Activated CD4-positive, alpha-beta T cell treated with anti-CD3 and anti-CD28 coated beads, Interleukin-10, Interleukin-2, amounts not matched to agents 100 ng/mL and 50 ng/mL, durations not matched to agents 16 hours and 8 hours (primary cell): ENCODE results near the gene SPATS2L.
A peak's percentile ranks its signal among the peaks of the same experiment; 100 is the strongest.

Source experiments
- DNase-seq: peaks from one replicate; pipeline ENCODE4 v3.0.0-alpha.2; 2020

The SPATS2L gene, protein sequence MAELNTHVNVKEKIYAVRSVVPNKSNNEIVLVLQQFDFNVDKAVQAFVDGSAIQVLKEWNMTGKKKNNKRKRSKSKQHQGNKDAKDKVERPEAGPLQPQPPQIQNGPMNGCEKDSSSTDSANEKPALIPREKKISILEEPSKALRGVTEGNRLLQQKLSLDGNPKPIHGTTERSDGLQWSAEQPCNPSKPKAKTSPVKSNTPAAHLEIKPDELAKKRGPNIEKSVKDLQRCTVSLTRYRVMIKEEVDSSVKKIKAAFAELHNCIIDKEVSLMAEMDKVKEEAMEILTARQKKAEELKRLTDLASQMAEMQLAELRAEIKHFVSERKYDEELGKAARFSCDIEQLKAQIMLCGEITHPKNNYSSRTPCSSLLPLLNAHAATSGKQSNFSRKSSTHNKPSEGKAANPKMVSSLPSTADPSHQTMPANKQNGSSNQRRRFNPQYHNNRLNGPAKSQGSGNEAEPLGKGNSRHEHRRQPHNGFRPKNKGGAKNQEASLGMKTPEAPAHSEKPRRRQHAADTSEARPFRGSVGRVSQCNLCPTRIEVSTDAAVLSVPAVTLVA

GRCh38 chr2:200306196-200306930 lies at the start of gene SPATS2L:
Gene SPATS2L (plus strand): TSS chr2:200306693. CDS start chr2:200389245, 82,552 bp downstream.
- peak; percentile 72 for DNase-seq

GRCh38 chr2:200257570-200257969 lies 48.9 kb upstream of the SPATS2L start:
- no peak for DNase-seq

DNA sequence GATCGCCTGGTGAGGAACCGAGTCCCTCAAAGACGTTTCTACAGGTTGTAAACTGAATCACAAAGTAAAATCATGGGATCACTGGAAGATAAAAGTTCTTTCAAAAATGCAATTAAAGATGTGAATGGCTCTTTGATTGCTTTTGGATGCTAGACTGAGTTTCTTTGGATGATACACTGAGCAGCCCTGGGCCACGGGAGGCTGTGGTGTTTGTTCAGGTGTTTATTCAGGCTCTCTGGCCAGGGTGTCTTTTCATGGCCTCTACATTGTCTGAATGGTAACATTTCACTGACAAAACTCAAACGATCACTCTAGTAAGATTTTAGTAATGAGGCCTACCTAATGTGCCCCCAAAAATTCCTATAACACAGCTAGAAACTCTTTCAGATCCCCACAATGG lies 48.4 kb upstream of the SPATS2L start:
- no peak for DNase-seq

GRCh38 chr2:200258881-200259576 lies 47.5 kb upstream of the SPATS2L start:
- no peak for DNase-seq

DNA sequence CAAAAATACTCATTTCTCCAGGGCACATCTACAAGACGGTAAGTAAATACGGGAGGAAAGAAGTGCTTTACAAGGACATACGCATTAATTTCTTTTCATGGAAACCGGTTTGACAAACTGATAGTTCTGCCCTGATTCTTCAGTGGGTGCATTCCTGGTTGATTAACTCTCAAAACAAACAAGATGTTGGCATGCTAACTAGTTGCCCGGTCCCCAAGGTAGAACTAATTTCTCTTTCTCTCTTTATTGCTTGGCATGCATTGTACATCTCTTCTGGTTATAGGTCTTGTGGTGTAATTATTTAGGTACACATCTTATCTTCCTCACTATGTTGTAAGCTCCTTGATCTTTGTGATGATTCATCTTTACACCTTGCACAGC lies 46.9 kb upstream of the SPATS2L start:
- DNase-seq, result no peak

DNA sequence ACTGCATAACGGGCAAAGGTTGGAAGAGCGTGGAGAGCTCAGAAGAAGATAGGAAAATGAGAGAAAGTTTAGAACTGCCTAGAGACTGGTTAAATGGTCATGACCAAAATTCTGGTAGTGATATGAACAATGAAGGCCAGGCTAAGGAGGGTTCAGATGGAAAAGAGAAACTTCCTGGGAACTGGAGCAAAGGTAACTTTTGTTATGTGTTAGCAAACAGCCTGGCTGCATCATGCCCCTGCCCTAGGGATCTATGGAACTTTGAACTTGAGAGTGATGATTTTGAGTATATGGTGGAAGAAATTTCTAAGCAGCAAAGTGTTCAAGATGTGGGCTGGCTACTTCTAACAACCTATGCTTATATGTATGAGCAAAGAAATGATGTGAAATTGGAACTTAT lies 44.4 kb upstream of the SPATS2L start:
- no peak for DNase-seq

DNA sequence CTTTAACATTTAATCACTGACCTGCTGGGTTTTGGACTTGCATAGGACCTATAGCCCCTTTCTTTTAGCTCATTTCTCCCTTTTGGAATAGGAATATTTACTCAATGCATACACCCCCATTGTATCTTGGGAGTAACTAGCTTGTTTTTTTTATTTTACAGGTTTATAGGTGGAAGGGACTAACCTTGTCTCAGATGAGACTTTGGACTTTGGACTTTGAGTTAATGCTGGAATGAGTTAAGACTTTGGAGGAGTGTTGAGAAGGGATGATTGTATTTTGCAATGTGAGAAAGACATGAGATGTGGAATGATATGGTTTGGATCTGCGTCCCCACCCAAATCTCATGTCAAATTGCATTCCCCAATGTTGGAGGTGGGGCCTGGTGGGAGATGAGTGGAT lies 43.2 kb upstream of the SPATS2L start:
- DNase-seq, result no peak

- DNase-seq, result no peak
These were observed 41.9 kb upstream of the SPATS2L start for GRCh38 chr2:200264631-200265030.

DNA sequence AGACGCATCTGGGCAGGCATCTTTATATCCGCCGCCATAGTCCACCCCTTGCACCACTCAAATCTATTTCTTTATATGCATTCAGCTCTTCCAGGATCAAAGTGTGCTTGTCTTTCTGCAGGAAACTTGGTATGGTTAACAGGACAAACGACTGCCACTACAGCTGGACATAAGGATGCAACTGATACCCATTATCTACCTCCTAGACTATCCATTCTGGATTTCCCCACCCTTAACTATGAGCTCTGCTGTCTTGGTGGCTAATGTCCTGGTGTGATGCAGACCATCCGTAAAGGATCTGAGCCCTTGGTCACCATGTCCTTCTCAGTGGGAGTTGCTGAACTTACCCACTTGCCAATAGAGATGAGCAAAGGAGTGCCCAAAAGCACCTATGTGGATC lies 40.1 kb upstream of the SPATS2L start:
- no peak for DNase-seq

GRCh38 chr2:200267350-200267749 lies 39.1 kb upstream of the SPATS2L start:
- DNase-seq, result no peak

DNA sequence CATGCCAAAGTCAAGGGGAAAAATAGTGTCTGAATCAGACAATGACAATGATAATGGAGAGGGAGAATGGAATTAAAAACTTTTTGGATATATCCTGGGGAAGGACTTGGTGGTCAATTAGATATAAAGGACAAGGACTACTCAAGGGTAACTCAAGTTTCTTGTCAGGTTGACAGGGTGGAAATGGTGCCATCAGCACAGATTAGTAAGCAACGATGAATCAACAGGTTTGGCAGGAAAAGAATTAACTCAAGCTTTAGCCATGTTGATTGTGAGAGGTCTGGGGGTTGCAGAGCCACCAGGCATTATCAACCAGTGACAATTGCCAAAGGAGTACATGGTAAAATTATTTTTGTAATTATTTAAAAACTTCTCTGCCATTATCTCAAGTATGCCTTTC lies 35.8 kb upstream of the SPATS2L start:
- DNase-seq, result no peak

- no peak for DNase-seq
These were observed 34.2 kb upstream of the SPATS2L start for GRCh38 chr2:200272320-200272719.

- no peak for DNase-seq
These were observed 32.1 kb upstream of the SPATS2L start for GRCh38 chr2:200274116-200275075.

GRCh38 chr2:200275295-200276013 lies 31.0 kb upstream of the SPATS2L start:
- DNase-seq, result no peak

- no peak for DNase-seq
These were observed 30.0 kb upstream of the SPATS2L start for GRCh38 chr2:200276472-200276871.

DNA sequence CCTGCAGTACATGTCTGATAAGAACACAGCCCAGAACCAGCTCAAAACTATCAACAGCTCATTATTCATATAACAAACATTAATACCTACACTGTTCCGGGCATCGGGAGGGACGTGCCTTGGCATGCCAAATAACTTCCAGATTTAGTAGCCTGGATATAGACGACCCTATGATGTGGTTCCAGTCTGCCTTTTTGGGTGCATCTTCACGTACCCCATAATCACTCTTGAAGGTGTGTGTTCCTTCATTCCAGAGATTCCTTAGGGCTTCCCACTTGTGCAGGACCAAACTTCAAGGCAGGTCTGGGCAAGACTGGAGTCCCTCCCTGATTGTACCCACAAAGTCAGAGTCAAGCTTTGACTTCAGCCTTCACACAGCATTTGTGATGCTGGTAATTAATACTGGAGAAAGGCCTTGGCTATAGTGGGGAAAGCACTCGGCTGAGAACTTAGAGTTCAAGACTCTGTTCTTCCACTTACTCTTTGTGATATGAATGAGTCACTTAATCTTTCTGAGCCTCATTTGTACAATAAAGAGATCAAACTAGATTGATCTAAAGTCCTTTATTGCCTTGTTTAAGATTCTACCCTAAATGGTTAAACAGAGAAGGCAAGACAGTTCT lies 27.7 kb upstream of the SPATS2L start:
- DNase-seq, result no peak

- DNase-seq, result no peak
These were observed 26.6 kb upstream of the SPATS2L start for GRCh38 chr2:200279857-200280256.

GRCh38 chr2:200286578-200286977 lies 19.9 kb upstream of the SPATS2L start:
- DNase-seq, result no peak

- no peak for DNase-seq
These were observed 17.6 kb upstream of the SPATS2L start for GRCh38 chr2:200288670-200289429.

- DNase-seq, result no peak
These were observed 10.4 kb upstream of the SPATS2L start for GRCh38 chr2:200296118-200296517.
